ENCODE data around the gene DBP. TPM values are rescaled to one million over a fixed set of nuclear protein-coding genes. Genes with fewer than 3 reads are reported as not detected.
A peak's percentile ranks its signal among the peaks of the same experiment; 100 is the strongest.

Gene DBP
- total RNA-seq, 4 donors from 2014 or later = 8.7 to 13.8 (median 11.6) TPM

DNA sequence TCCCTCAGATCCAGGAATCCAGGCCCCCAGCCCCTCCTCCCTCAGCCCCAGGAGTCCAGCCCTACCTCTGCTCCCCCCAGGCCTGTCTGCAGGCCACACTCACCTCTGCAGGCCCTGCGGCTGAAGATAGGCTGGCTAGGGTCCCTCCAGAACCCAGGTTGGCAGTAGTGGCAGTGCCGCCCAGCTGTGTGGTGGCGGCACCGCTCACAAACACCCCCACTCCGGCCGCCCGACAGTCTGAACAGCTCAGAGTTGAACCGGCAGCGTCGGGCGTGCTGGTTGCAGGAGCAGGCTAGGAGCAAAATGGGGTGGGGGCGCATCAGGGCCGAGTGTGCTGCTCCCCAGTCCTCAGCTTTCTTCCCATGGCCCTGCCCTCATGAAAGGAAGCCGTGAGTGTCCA lies 27.3 kb upstream of the DBP start:
- intact Hi-C loops (cut with DNase I; ENCODE audit: low total_unique reads) = loop anchor here (5.0 kb wide), 1 partner anchor 508 kb away; no protein-coding TSS in a partner anchor
- WGBS, 2 donors (ENCODE audit: low coverage in 1 of 2) = 88% methylated on average over 14 of the region's 14 CpGs; no CpG with 5 or more reads in 1 of the 2 donors
- TF ChIP-seq POLR2A (IDR thresholded peaks at IDR 0.05) (no peak), CTCF (IDR thresholded peaks at IDR 0.05) (no peak), POLR2AphosphoS5 (IDR thresholded peaks at IDR 0.05) (no peak), EP300 (IDR thresholded peaks at IDR 0.05; ENCODE audit: low read depth) (no peak)

GRCh38 chr19:48663667-48664066 lies 26.5 kb upstream of the DBP start:
- intact Hi-C loops (cut with DNase I; ENCODE audit: low total_unique reads) = loop anchor here (5.0 kb wide), 1 partner anchor 509 kb away; no protein-coding TSS in a partner anchor
- DNase-seq = no peak
- H3K27me3 ChIP-seq = no peaks in the 10 kb centered on the region
- TF ChIP-seq CTCF (IDR thresholded peaks at IDR 0.05) = no peak
- TF ChIP-seq EP300 (IDR thresholded peaks at IDR 0.05; ENCODE audit: low read depth) = no peak
- TF ChIP-seq POLR2A (IDR thresholded peaks at IDR 0.05) = no peak
- no peak for TF ChIP-seq POLR2AphosphoS5 (IDR thresholded peaks at IDR 0.05)
- H3K4me1 ChIP-seq = peaks cover 0 to 10% (median 4%) of the 10 kb centered on the region in 4 donors
- no peak overlapping the region for H3K4me3 ChIP-seq
- in situ Hi-C loops (cut with MboI; ENCODE audit: low pct_ligation_motif_present in 1 of 4, low pct_unique_long_range_greater_than_20kb in 1 of 4, low sequenced_read_pairs in 3 of 4) = no loop called here
- H3K27ac ChIP-seq = no peak overlapping the region
- 98% methylated on average over 4 of the region's 4 CpGs; no CpG with 5 or more reads in 1 of the 2 donors for WGBS, 2 donors (ENCODE audit: low coverage in 1 of 2)
- no peaks in the 10 kb centered on the region for H3K9me3 ChIP-seq
- H3K36me3 ChIP-seq = no peaks in the 10 kb centered on the region

More for the DNA sequence above, 27.3 kb upstream of the DBP start:
- Histone ChIP-seq H3K4me1 (peaks cover 0 to 10% (median 4%) of the 10 kb centered on the region in 4 donors), H3K9me3 (no peaks in the 10 kb centered on the region), H3K36me3 (no peaks in the 10 kb centered on the region), H3K4me3 (no peak overlapping the region), H3K27me3 (no peaks in the 10 kb centered on the region), H3K27ac (no peak overlapping the region)
- in situ Hi-C loops (cut with MboI; ENCODE audit: low pct_ligation_motif_present in 1 of 4, low pct_unique_long_range_greater_than_20kb in 1 of 4, low sequenced_read_pairs in 3 of 4) = no loop called here
- no peak for DNase-seq

DNA sequence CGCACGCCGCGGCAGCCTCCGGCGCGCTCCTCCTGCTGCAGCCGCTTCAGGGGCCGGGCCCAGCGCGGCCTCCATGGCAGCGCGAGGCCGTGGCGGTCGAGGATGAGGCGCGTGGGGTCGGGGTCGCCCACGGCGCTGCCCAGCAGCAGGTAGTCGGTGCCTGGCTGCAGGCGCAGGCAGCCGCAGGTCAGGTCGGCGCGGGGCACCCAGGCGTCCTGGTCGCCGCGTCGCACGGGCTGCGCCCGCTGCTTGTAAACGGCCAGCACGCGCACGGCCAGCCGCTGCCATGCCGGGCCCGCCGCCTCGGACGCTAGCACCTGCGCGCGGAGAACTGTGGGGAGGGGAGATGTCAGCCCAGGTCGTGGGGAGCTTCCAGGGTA lies 24.5 kb upstream of the DBP start:
- H3K27ac ChIP-seq = no peak overlapping the region
- 94% methylated on average over 50 of the region's 50 CpGs; no CpG with 5 or more reads in 1 of the 2 donors for WGBS, 2 donors (ENCODE audit: low coverage in 1 of 2)
- no peaks in the 10 kb centered on the region for H3K9me3 ChIP-seq
- TF ChIP-seq CTCF (IDR thresholded peaks at IDR 0.05) (no peak), POLR2A (IDR thresholded peaks at IDR 0.05) (no peak), POLR2AphosphoS5 (IDR thresholded peaks at IDR 0.05) (no peak), EP300 (IDR thresholded peaks at IDR 0.05; ENCODE audit: low read depth) (no peak)
- no peaks in the 10 kb centered on the region for H3K27me3 ChIP-seq
- H3K4me3 ChIP-seq = no peak overlapping the region
- no peaks in the 10 kb centered on the region for H3K36me3 ChIP-seq
- peaks cover 0 to 10% (median 4%) of the 10 kb centered on the region in 4 donors for H3K4me1 ChIP-seq
- DNase-seq = no peak
- intact Hi-C loops (cut with DNase I; ENCODE audit: low total_unique reads) (loop anchor here (5.0 kb wide), 1 partner anchor 511 kb away; no protein-coding TSS in a partner anchor), in situ Hi-C loops (cut with MboI; ENCODE audit: low pct_ligation_motif_present in 1 of 4, low pct_unique_long_range_greater_than_20kb in 1 of 4, low sequenced_read_pairs in 3 of 4) (no loop called here)

GRCh38 chr19:48660852-48661710 lies 23.9 kb upstream of the DBP start:
- WGBS, 2 donors (ENCODE audit: low coverage in 1 of 2) = 55% methylated on average over 35 of the region's 35 CpGs; no CpG with 5 or more reads in 1 of the 2 donors
- intact Hi-C loops (cut with DNase I; ENCODE audit: low total_unique reads) = loop anchor here (5.0 kb wide), 1 partner anchor 511 kb away; no protein-coding TSS in a partner anchor
- in situ Hi-C loops (cut with MboI; ENCODE audit: low pct_ligation_motif_present in 1 of 4, low pct_unique_long_range_greater_than_20kb in 1 of 4, low sequenced_read_pairs in 3 of 4) = no loop called here
- H3K4me1 ChIP-seq = peaks cover 0 to 10% (median 4%) of the 10 kb centered on the region in 4 donors
- TF ChIP-seq CTCF (IDR thresholded peaks at IDR 0.05) (no peak), POLR2A (IDR thresholded peaks at IDR 0.05) (no peak), POLR2AphosphoS5 (IDR thresholded peaks at IDR 0.05) (no peak), EP300 (IDR thresholded peaks at IDR 0.05; ENCODE audit: low read depth) (no peak)
- DNase-seq = peak; percentile 87
- H3K4me3 ChIP-seq = peak overlapping the region in 1 of 4 donors; percentile 9
- H3K27ac ChIP-seq = peak overlapping the region; percentile 3 to 43 (median 24)
- H3K9me3 ChIP-seq = no peaks in the 10 kb centered on the region
- H3K27me3 ChIP-seq = no peaks in the 10 kb centered on the region
- no peaks in the 10 kb centered on the region for H3K36me3 ChIP-seq
